SK-N-SH (cell line): Measurements from ENCODE around the gene SPDEF. TPM values are rescaled to one million over a fixed set of nuclear protein-coding genes. Genes with fewer than 3 reads are reported as not detected.

Experiments used
- CTCF ChIA-PET: fragments of 300-600, 350-600 bp; formaldehyde crosslinking; extraction: SDS; loops from one replicate; lab custom pipeline; 2021; lab: Yijun Ruan, JAX
- POLR2A ChIA-PET: fragments of 350-600 bp; sonication (Branson Sonifier 250); formaldehyde crosslinking; extraction: SDS; loops from one replicate; lab custom pipeline; 2020; ENCODE audit warnings: antibody characterized with exemption, inconsistent platforms; lab: Yijun Ruan, JAX
- DNase-seq: peaks from one replicate; pipeline ENCODE4 v3.0.0; 2012
- H2AFZ ChIP-seq: fragments of 200-600 bp; sonication (generic); 2 replicates; pipeline ENCODE4 v1.8.1; 2016; ENCODE audit warnings: antibody characterized with exemption, mild to moderate bottlenecking, low read depth
- H3F3A ChIP-seq: fragments of 200-600 bp; sonication (generic); replicated peaks from 2 replicates; pipeline ENCODE3; 2016; ENCODE audit warnings: antibody characterized with exemption, mild to moderate bottlenecking; ENCODE audit not compliant: insufficient read depth
- H3K27ac ChIP-seq, 2 experiments: fragments of 200-500 bp in 1 of 2; fragments of 200-600 bp in 1 of 2; sonication (Bioruptor generic) in 1 of 2; sonication (generic), shearing (Covaris generic) in 1 of 2; 2 replicates each; pipeline versions ENCODE4 v1.5.1 to v1.6.1; 2014 to 2016; ENCODE audit warnings: low read depth in 2 of 2, inconsistent platforms in 1 of 2, low read length in 1 of 2, mild to moderate bottlenecking in 1 of 2, mixed read lengths in 1 of 2
- H3K27me3 ChIP-seq: fragments of 200-600 bp; sonication (generic), shearing (Covaris generic); 2 replicates; pipeline ENCODE4 v1.6.1; 2016; ENCODE audit warnings: mixed run types; ENCODE audit not compliant: insufficient read depth
- H3K36me3 ChIP-seq, 2 experiments: fragments of 200-500 bp in 1 of 2; fragments of 200-600 bp in 1 of 2; sonication (Bioruptor generic) in 1 of 2; sonication (generic) in 1 of 2; replicated peaks in 1 of 2; 2 replicates each; pipeline versions ENCODE3 to v1.5.1; 2014 to 2016; ENCODE audit warnings: low read length in 1 of 2, mild to moderate bottlenecking in 1 of 2; ENCODE audit not compliant: insufficient read depth in 2 of 2, control insufficient read depth in 1 of 2
- H3K4me1 ChIP-seq, 2 experiments: fragments of 200-500 bp in 1 of 2; fragments of 200-600 bp in 1 of 2; sonication (Bioruptor generic) in 1 of 2; sonication (generic), shearing (Covaris generic) in 1 of 2; 2 replicates each; pipeline versions ENCODE4 v1.5.1 to v1.6.1; 2014 to 2016; ENCODE audit warnings: low read depth in 1 of 2, low read length in 1 of 2, mixed run types in 1 of 2; ENCODE audit not compliant: insufficient read depth in 2 of 2, control insufficient read depth in 1 of 2
- H3K4me2 ChIP-seq: fragments of 200-600 bp; sonication (generic), shearing (Covaris generic); 2 replicates; pipeline ENCODE4 v1.6.1; 2017; ENCODE audit warnings: mixed run types
- H3K4me3 ChIP-seq, 2 experiments: fragments of 200-500 bp in 1 of 2; fragments of 200-600 bp in 1 of 2; sonication (Bioruptor generic) in 1 of 2; sonication (generic), shearing (Covaris generic) in 1 of 2; 2 replicates each; pipeline versions ENCODE4 v1.5.1 to v1.8.1; 2014 to 2016; ENCODE audit warnings: low read depth in 2 of 2, inconsistent platforms in 1 of 2, low read length in 1 of 2, mild to moderate bottlenecking in 1 of 2, mixed read lengths in 1 of 2, moderate library complexity in 1 of 2
- H3K79me2 ChIP-seq: fragments of 200-600 bp; sonication (generic); 2 replicates; pipeline ENCODE4 v1.8.1; 2017; ENCODE audit warnings: mild to moderate bottlenecking; ENCODE audit not compliant: insufficient read depth
- H3K9ac ChIP-seq: fragments of 200-600 bp; sonication (generic); 2 replicates; pipeline ENCODE4 v1.6.1; 2017; ENCODE audit warnings: mixed run types
- H3K9me2 ChIP-seq: fragments of 200-600 bp; sonication (generic); 2 replicates; pipeline ENCODE4 v1.6.1; 2017; ENCODE audit warnings: mixed run types
- H3K9me3 ChIP-seq: fragments of 200-600 bp; sonication (generic); 2 replicates; pipeline ENCODE4 v1.6.1; 2017; ENCODE audit warnings: mixed run types, mild to moderate bottlenecking, moderate library complexity
- H4K20me1 ChIP-seq: fragments of 200-600 bp; sonication (generic); 2 replicates; pipeline ENCODE4 v1.6.1; 2017; ENCODE audit warnings: mild to moderate bottlenecking, mixed run types; ENCODE audit not compliant: insufficient read depth
- CTCF ChIP-seq: fragments of 200-600 bp; sonication (generic); IDR thresholded peaks from 2 replicates; pipeline ENCODE4 v1.6.1; 2017; ENCODE audit warnings: antibody characterized with exemption, mild to moderate bottlenecking, moderate library complexity
- EP300 ChIP-seq, 2 experiments: IDR thresholded peaks; 2 replicates each; pipeline versions ENCODE4 v1.4.0 to v1.6.1; 2012; ENCODE audit warnings: borderline replicate concordance in 1 of 2, low read depth in 1 of 2, low read length in 1 of 2
- EZH2phosphoT487 ChIP-seq: fragments of 200-600 bp; sonication (generic); IDR thresholded peaks from 2 replicates; pipeline ENCODE4 v1.6.1; 2017; ENCODE audit warnings: low read depth, mixed run types, mild to moderate bottlenecking, antibody characterized with exemption, moderate library complexity, borderline replicate concordance
- JUND ChIP-seq: IDR thresholded peaks from 2 replicates; pipeline ENCODE4 v1.4.0; 2012
- MEF2A ChIP-seq: IDR thresholded peaks from 2 replicates; pipeline ENCODE4 v1.4.0; 2012; ENCODE audit warnings: low read depth, borderline replicate concordance
- MXI1 ChIP-seq: IDR thresholded peaks from 2 replicates; pipeline ENCODE4 v1.6.1; 2012; ENCODE audit warnings: mild to moderate bottlenecking, low read depth, low read length, improper control_type of control experiment
- NFIC ChIP-seq: IDR thresholded peaks from 2 replicates; pipeline ENCODE4 v1.4.0; 2012; ENCODE audit warnings: borderline replicate concordance
- PBX3 ChIP-seq: IDR thresholded peaks from 2 replicates; pipeline ENCODE4; 2012
- RCOR1 ChIP-seq: fragments of 150-350 bp; IDR thresholded peaks from 2 replicates; pipeline ENCODE4 v1.6.1; 2017; ENCODE audit warnings: antibody characterized with exemption, low read length
- RFX5 ChIP-seq: IDR thresholded peaks from 2 replicates; pipeline ENCODE4 v1.6.1; 2012; ENCODE audit warnings: mild to moderate bottlenecking, improper control_type of control experiment, low read length
- RXRA ChIP-seq: IDR thresholded peaks from 2 replicates; pipeline ENCODE4 v1.4.0; 2012; ENCODE audit warnings: low read depth, mild to moderate bottlenecking, borderline replicate concordance
- SMC3 ChIP-seq: IDR thresholded peaks from 2 replicates; pipeline ENCODE4 v1.6.1; 2012; ENCODE audit warnings: low read depth, low read length, improper control_type of control experiment
- TCF12 ChIP-seq: IDR thresholded peaks from 2 replicates; pipeline ENCODE4 v1.4.0; 2012
- TEAD4 ChIP-seq: IDR thresholded peaks from 2 replicates; pipeline ENCODE4 v1.4.0; 2012; ENCODE audit warnings: mild to moderate bottlenecking, borderline replicate concordance; ENCODE audit not compliant: insufficient read depth
- USF1 ChIP-seq: IDR thresholded peaks from 2 replicates; pipeline ENCODE4 v1.4.0; 2012; ENCODE audit warnings: low read depth, borderline replicate concordance
- USF2 ChIP-seq: fragments of 150-350 bp; IDR thresholded peaks from 2 replicates; pipeline ENCODE4 v1.6.1; 2017; ENCODE audit warnings: antibody characterized with exemption, low read length, low read depth, borderline replicate concordance
- WGBS: methylation state at CpG from one replicate; pipeline ENCODE4 v1.1.6; 2017; ENCODE audit warnings: low lambda C conversion rate; 5-methylcytosine and 5-hydroxymethylcytosine counted together
- polyA plus RNA-seq, 3 experiments: library from polyadenylated mRNA; depleted of rRNA; stranded (reverse); fragments of >200 nt; gene quantifications; 2 replicates each; pipeline ENCODE4 v1.2.3, GENCODE V29; 2012
- TF ChIP-seq, protein P1 (sequence below): IDR thresholded peaks from 2 replicates; pipeline ENCODE4 v1.6.1; 2012; ENCODE audit warnings: mild to moderate bottlenecking, low read depth, low read length, moderate library complexity

The SPDEF gene
- polyA plus RNA-seq, 1 of the 3 experiments (the other 2 are of a cell fraction) = 0.10 TPM

DNA sequence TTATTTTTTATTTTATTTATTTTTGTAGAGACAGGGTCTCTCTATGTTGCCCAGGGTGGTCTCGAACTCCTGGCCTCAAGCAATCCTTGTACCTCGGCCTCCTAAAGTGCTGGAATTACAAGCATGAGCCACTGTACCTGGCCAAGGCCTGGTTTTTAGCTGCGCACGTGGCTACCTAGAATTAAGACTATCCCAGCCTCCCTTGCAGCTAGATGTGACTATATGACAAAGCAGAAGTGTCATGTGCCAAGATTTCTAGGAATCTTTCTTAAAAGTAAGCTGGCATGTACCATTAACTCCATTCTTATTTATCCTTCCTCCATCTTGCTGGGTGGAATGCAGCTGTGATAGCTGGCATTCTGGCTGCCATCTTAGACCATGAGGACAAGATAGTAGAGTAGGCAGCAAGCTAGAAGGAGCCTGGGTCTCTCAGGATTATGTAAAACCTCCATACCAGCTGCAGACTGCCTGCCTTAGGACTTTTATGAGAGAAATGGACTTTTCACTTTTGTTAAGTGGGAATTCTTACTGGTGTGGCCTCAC is 2.1 kb upstream of the SPDEF start:
- Histone ChIP-seq H3K27ac (no peak overlapping the region), H3F3A (no peaks in the 10 kb centered on the region), H3K4me1 (no peaks in the 10 kb centered on the region; a peak in 1 of 4 replicates), H3K4me3 (no peak overlapping the region), H3K79me2 (no peaks in the 10 kb centered on the region), H3K36me3 (no peaks in the 10 kb centered on the region), H3K9me3 (no peaks in the 10 kb centered on the region), H3K4me2 (no peak overlapping the region), H3K27me3 (no peaks in the 10 kb centered on the region), H3K9ac (no peak overlapping the region), H3K9me2 (no peaks in the 10 kb centered on the region), H4K20me1 (no peaks in the 10 kb centered on the region), H2AFZ (no peak overlapping the region)
- ChIA-PET POLR2A (no interaction called here), CTCF (interaction anchor here (0.6 to 2.4 kb wide), 6 partner anchors 26 to 362 kb away, joined by 3 to 10 read pairs (median 3); no protein-coding TSS in a partner anchor)
- TF ChIP-seq MXI1 (no peak), PBX3 (no peak), USF2 (no peak), RFX5 (no peak), CTCF (no peak), RCOR1 (no peak), EP300 (IDR thresholded peaks at IDR 0.05; ENCODE audit: borderline replicate concordance in 1 of 2, low read depth in 1 of 2, low read length in 1 of 2) (no peak), NFIC (no peak), JUND (no peak), USF1 (no peak), RXRA (no peak), SMC3 (no peak), MEF2A (no peak)
- WGBS = 73% methylated on average over 4 of the region's 4 CpGs
- DNase-seq = no peak

- H3K9ac ChIP-seq = no peak overlapping the region
- no peaks in the 10 kb centered on the region for H4K20me1 ChIP-seq
- H3K27ac ChIP-seq = no peak overlapping the region
- no peak overlapping the region for H2AFZ ChIP-seq
- H3K4me1 ChIP-seq = no peaks in the 10 kb centered on the region; a peak in 1 of 4 replicates
- H3K4me2 ChIP-seq = no peak overlapping the region
- no peaks in the 10 kb centered on the region for H3K27me3 ChIP-seq
- no peaks in the 10 kb centered on the region for H3K9me3 ChIP-seq
- no peaks in the 10 kb centered on the region for H3K9me2 ChIP-seq
- ChIA-PET POLR2A (no interaction called here), CTCF (interaction anchor here (0.6 to 2.4 kb wide), 4 partner anchors 27 to 98 kb away, joined by 3 to 10 read pairs (median 4); no protein-coding TSS in a partner anchor)
- H3F3A ChIP-seq = no peaks in the 10 kb centered on the region
- no peak overlapping the region for H3K4me3 ChIP-seq
- no peak for DNase-seq
- H3K36me3 ChIP-seq = no peaks in the 10 kb centered on the region
- TF ChIP-seq TCF12 (no peak), EP300 (IDR thresholded peaks at IDR 0.05; ENCODE audit: borderline replicate concordance in 1 of 2, low read depth in 1 of 2, low read length in 1 of 2) (no peak), EZH2phosphoT487 (no peak), RCOR1 (no peak), TEAD4 (no peak), RXRA (no peak)
- TF ChIP-seq, protein P1, sequence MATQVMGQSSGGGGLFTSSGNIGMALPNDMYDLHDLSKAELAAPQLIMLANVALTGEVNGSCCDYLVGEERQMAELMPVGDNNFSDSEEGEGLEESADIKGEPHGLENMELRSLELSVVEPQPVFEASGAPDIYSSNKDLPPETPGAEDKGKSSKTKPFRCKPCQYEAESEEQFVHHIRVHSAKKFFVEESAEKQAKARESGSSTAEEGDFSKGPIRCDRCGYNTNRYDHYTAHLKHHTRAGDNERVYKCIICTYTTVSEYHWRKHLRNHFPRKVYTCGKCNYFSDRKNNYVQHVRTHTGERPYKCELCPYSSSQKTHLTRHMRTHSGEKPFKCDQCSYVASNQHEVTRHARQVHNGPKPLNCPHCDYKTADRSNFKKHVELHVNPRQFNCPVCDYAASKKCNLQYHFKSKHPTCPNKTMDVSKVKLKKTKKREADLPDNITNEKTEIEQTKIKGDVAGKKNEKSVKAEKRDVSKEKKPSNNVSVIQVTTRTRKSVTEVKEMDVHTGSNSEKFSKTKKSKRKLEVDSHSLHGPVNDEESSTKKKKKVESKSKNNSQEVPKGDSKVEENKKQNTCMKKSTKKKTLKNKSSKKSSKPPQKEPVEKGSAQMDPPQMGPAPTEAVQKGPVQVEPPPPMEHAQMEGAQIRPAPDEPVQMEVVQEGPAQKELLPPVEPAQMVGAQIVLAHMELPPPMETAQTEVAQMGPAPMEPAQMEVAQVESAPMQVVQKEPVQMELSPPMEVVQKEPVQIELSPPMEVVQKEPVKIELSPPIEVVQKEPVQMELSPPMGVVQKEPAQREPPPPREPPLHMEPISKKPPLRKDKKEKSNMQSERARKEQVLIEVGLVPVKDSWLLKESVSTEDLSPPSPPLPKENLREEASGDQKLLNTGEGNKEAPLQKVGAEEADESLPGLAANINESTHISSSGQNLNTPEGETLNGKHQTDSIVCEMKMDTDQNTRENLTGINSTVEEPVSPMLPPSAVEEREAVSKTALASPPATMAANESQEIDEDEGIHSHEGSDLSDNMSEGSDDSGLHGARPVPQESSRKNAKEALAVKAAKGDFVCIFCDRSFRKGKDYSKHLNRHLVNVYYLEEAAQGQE = no peak
- H3K79me2 ChIP-seq = no peaks in the 10 kb centered on the region
- 87% methylated on average over 9 of the region's 9 CpGs for WGBS
These were observed 1.1 kb upstream of the SPDEF start for GRCh38 chr6:34557228-34557627.
